SU-DHL-6 (cell line): ENCODE data around the gene KRTAP19-6.

Source experiments
- CTCF ChIP-seq: fragments of 200-600 bp; sonication (generic); IDR thresholded peaks from one replicate; pipeline ENCODE4 v1.5.1; 2017; ENCODE audit warnings: antibody characterized with exemption, mild to moderate bottlenecking, low read length, moderate library complexity; ENCODE audit not compliant: insufficient read depth, poor library complexity, severe bottlenecking
- EZH2phosphoT487 ChIP-seq: fragments of 200-600 bp; sonication (generic), shearing (Covaris generic); conservative IDR thresholded peaks from 2 replicates; pipeline ENCODE4 v1.6.1; 2018; ENCODE audit warnings: mild to moderate bottlenecking, antibody characterized with exemption, low read length, moderate library complexity, mixed read lengths

DNA sequence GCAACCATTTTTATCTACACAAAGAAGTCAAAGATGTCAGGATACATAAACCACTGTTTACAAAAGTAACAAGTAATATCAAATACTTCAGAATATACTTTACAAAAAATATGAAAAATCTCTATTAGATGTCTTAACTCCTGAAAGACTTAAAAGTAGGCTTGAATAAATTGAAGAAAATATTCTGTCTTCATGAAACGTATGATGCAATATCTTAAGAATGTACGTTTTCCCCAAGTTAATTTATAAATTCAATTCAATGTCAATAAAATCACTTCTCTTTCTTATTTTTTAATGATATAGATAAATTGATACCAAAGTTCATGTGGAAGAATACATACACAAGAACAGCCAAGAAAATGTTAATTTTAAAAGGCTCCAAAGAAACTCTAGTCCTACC is 13.4 kb upstream of the KRTAP19-6 start:
- no peak for TF ChIP-seq CTCF
- TF ChIP-seq EZH2phosphoT487: no peak
